Muscle of arm (tissue), 12 donors: ENCODE measurements around the gene VPS52. TPM values are rescaled to one million over a fixed set of nuclear protein-coding genes. Genes with fewer than 3 reads are reported as not detected.

Experiments used
- DNase-seq: peaks from one replicate; pipeline ENCODE4 v3.0.0-alpha.2; 2013
- polyA plus RNA-seq, 12 donors: library from polyadenylated mRNA; unstranded; fragments of 120-200 nt; gene quantifications; one replicate each; pipeline ENCODE4 v1.2.1, GENCODE V29; 2013; ENCODE audit not compliant: insufficient read length in 12 of 12

VPS52 gene
- polyA plus RNA-seq, 12 donors: 34.7 to 75.9 (median 45.1) TPM; not detected in 1

GRCh38 chr6:33213166-33213988 is 58.3 kb downstream of the VPS52 start:
- DNase-seq: no peak

GRCh38 chr6:33212857-33213165 is 58.9 kb downstream of the VPS52 start:
- DNase-seq: no peak

- DNase-seq: no peak
Measured at GRCh38 chr6:33211666-33212422, 59.8 kb downstream of the VPS52 start.

GRCh38 chr6:33211136-33211535 is 60.5 kb downstream of the VPS52 start:
- DNase-seq: no peak

- DNase-seq: no peak
Measured at GRCh38 chr6:33209856-33210255, 61.8 kb downstream of the VPS52 start.

- DNase-seq: peak; percentile 87
Measured at GRCh38 chr6:33208091-33208967, 63.3 kb downstream of the VPS52 start, which contains the start of gene RING1. TSS of gene RING1 (plus strand) at chr6:33208500. CDS start at chr6:33208823, 323 bp downstream.

- DNase-seq: peak; percentile 71
Measured at GRCh38 chr6:33207552-33208090, 64.1 kb downstream of the VPS52 start.

- no peak for DNase-seq
Measured at GRCh38 chr6:33206864-33207551, 64.7 kb downstream of the VPS52 start.

- no peak for DNase-seq
Measured at GRCh38 chr6:33206027-33206863, 65.4 kb downstream of the VPS52 start.

- no peak for DNase-seq
Measured at GRCh38 chr6:33205191-33206026, 66.3 kb downstream of the VPS52 start.

- DNase-seq: peak; percentile 92
Measured at GRCh38 chr6:33204415-33205190, 67.1 kb downstream of the VPS52 start, which contains the start of gene HSD17B8. TSS of gene HSD17B8 (plus strand) at chr6:33204655. CDS start at chr6:33204669, 14 bp downstream.

GRCh38 chr6:33204165-33204414 is 67.6 kb downstream of the VPS52 start:
- DNase-seq: no peak

- DNase-seq: no peak
Measured at GRCh38 chr6:33203443-33204164, 68.1 kb downstream of the VPS52 start.

- DNase-seq: no peak
Measured at GRCh38 chr6:33202799-33203198, 68.9 kb downstream of the VPS52 start.

GRCh38 chr6:33201935-33202334 is 69.7 kb downstream of the VPS52 start:
- DNase-seq: no peak

GRCh38 chr6:33201147-33201545 is 70.5 kb downstream of the VPS52 start:
- DNase-seq: no peak
